GM06990 (cell line): ENCODE data around the gene GLDC.
A peak's percentile ranks its signal among the peaks of the same experiment; 100 is the strongest.

ENCODE experiments used
- DNase-seq: peaks from one replicate; pipeline ENCODE4 v3.0.0-alpha.2; 2011; ENCODE audit not compliant: insufficient read length; ENCODE audit errors: extremely low read depth
- H3K27me3 ChIP-seq: replicated peaks from 2 replicates; pipeline ENCODE4 v1.6.0; 2011; ENCODE audit warnings: low read length; ENCODE audit not compliant: control insufficient read depth, insufficient read depth
- H3K36me3 ChIP-seq: 2 replicates; pipeline ENCODE4 v1.5.1; 2011; ENCODE audit warnings: low read length; ENCODE audit not compliant: control insufficient read depth, insufficient read depth
- H3K4me3 ChIP-seq: replicated peaks from 2 replicates; pipeline ENCODE4 v1.5.1; 2011; ENCODE audit warnings: low read depth, mild to moderate bottlenecking, control low read depth, low read length
- TF ChIP-seq, protein P1 (sequence below): IDR thresholded peaks from 2 replicates; pipeline ENCODE4 v1.5.1; 2011; ENCODE audit warnings: low read length, control low read depth, mild to moderate bottlenecking, inconsistent platforms; ENCODE audit not compliant: insufficient read depth, poor library complexity, severe bottlenecking

The GLDC gene

DNA sequence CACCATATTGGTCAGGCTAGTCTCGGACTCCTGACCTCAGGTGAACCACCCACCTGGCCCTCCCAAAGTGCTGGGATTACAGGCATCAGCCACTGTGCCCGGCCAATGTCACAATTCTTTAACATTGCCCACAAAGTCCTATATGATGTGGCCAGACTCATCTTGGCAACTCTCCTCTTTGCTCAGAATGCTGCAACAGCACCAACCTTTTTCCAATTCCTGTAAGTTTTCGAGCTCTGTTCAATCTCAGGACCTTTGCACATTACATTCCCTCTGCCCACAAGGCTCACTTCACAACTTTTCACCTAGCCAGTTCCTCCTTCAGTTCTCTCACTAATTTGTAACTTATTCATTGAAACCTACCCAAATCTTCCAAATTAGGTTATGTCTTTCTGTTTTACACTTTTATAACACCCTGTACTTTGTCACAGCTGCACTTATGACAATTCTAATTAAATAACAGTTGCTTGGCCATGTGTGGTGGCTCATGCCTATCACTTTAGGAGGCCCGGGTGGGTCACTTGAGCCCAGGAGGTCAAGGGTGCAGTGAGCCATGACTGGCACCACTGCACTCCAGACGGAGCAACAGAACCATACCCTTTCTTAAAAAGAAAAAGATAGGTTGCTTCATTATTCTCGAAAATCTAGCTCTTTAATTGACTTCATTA lies 30.9 kb upstream of the GLDC start:
- no peak for DNase-seq
- TF ChIP-seq, protein P1, sequence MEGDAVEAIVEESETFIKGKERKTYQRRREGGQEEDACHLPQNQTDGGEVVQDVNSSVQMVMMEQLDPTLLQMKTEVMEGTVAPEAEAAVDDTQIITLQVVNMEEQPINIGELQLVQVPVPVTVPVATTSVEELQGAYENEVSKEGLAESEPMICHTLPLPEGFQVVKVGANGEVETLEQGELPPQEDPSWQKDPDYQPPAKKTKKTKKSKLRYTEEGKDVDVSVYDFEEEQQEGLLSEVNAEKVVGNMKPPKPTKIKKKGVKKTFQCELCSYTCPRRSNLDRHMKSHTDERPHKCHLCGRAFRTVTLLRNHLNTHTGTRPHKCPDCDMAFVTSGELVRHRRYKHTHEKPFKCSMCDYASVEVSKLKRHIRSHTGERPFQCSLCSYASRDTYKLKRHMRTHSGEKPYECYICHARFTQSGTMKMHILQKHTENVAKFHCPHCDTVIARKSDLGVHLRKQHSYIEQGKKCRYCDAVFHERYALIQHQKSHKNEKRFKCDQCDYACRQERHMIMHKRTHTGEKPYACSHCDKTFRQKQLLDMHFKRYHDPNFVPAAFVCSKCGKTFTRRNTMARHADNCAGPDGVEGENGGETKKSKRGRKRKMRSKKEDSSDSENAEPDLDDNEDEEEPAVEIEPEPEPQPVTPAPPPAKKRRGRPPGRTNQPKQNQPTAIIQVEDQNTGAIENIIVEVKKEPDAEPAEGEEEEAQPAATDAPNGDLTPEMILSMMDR: no peak
- Histone ChIP-seq H3K4me3 (no peak overlapping the region), H3K36me3 (no peaks in the 10 kb centered on the region), H3K27me3 (no peaks in the 10 kb centered on the region)

DNA sequence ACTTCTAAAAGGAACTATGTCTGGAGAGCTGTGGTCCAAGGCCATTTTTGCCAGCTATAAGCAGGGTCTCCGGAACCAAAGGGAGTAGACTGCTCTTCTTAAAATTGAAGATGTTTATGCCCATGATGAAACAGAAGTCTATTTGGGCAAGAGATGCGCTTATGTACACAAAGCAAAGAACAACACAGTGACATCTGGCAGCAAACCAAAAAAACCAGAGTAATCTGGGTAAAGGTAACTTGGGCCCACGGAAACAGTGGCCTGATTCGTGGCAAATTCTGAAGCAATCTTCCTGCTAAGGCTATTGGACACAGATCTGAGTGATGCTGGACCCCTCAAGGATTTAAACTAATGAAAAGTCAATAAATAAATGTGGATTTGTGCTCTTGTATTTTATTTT lies 29.7 kb upstream of the GLDC start:
- Histone ChIP-seq H3K36me3 (no peaks in the 10 kb centered on the region), H3K27me3 (no peaks in the 10 kb centered on the region), H3K4me3 (no peak overlapping the region)
- DNase-seq: no peak
- TF ChIP-seq, protein P1: no peak

DNA sequence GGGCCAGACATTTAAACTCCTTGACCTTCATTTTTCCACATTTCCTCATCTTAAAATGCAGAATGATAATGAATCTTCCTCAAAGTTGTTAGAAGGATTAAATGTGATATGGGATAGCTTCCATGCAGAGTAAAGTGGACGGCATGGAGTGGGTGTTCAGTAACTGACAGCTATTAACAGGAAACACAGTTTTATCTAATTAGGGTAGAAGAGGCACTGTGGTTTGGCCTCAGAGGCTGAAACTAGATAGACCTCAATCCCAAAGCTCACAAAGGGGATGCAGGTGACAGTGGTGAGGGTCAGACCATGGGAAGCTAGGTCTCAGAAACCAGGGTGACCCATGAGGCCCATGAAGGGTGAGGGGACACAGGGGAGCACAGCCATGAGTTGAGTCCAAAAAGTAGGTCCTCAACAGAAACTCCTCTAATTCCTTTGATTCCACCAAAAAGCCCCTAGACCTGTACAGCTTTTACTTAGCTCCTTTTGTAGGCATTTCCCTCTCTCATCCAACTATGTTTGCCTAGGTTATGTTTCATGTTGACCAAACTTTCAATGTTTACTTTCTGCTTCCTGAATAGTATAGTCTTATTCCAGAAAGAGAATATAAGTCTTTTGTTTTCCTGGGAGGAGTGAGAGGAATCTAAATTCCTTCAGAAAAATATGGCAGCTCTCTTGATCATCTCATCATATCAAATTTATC lies 27.9 kb upstream of the GLDC start:
- peak; percentile 43 for DNase-seq
- Histone ChIP-seq H3K4me3 (no peak overlapping the region), H3K27me3 (no peaks in the 10 kb centered on the region), H3K36me3 (no peaks in the 10 kb centered on the region)
- TF ChIP-seq, protein P1: no peak

DNA sequence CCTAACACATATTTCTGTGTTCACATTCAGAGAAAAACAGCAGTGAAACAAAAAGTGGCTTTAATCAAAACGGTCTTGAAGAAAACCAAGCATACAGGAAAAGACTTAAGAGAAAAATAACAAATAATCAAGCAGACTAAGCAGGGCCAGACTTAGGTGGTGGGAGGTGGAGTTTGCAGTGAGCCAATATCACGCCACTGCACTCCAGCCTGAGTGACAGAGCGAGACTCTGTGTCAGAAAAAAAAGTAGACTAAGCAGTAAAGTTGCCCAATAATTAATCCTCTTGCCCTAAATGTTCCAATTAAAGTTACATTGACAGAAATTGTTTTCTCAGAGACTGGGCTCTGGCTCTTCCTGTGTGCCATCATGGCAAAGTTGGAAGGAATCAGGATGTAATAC lies 26.6 kb upstream of the GLDC start:
- H3K4me3 ChIP-seq: no peak overlapping the region
- no peaks in the 10 kb centered on the region for H3K36me3 ChIP-seq
- no peak for DNase-seq
- TF ChIP-seq, protein P1: no peak
- H3K27me3 ChIP-seq: no peaks in the 10 kb centered on the region

DNA sequence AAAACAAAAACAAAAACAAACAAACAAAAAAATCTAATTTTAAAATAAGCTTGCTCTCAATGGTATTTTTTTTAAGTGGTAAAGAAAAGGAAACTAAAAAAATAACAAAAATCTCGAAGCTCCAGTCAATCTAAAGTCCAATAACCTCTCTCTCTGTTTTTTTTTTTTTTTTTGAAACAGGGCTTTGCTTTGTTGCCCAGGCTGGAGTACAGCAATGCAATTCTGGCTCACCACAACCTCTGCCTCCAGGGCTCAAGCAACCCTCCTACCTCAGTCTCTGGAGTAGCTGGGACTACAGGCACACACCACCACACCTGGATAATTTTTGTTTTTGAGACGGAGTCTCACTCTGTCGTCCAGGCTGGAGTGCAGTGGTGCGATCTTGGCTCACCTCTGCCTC lies 25.9 kb upstream of the GLDC start:
- H3K27me3 ChIP-seq: no peaks in the 10 kb centered on the region
- no peak for DNase-seq
- H3K4me3 ChIP-seq: no peak overlapping the region
- TF ChIP-seq, protein P1: no peak
- H3K36me3 ChIP-seq: no peaks in the 10 kb centered on the region

DNA sequence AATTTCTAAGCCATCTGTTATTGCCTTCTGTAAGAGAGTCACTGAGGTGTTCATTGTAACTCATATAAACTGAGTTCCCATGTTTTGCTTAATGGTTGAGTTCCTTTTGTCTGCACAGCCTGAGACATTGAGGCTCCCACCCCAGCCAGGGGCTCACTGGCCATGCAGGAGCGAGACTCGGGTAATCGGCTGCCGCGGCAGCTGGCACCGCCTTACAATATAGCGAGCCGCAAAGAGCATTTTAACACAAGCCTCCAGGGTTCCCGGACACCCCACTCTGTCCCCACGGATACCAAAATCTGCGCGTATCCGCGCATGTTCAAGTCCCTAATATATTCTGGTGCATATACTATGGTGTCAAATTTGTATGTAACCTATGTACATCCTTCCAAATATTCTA lies 24.4 kb upstream of the GLDC start:
- Histone ChIP-seq H3K36me3 (no peaks in the 10 kb centered on the region), H3K4me3 (no peak overlapping the region), H3K27me3 (no peaks in the 10 kb centered on the region)
- TF ChIP-seq, protein P1: no peak
- no peak for DNase-seq
